Adrenal gland (tissue), 12 donors: ENCODE data around the gene PRSS22. TPM values are rescaled to one million over a fixed set of nuclear protein-coding genes. Genes with fewer than 3 reads are reported as not detected.

ENCODE experiments used
- DNase-seq, 7 donors: peaks; one replicate each; pipeline ENCODE4 v3.0.0-alpha.2; 2019 to 2020
- H3K27ac ChIP-seq, 5 donors: fragments of 200-600 bp; sonication (generic) in 4 of 5; 1 replicate in 3 of 5; 2 replicates in 2 of 5; pipeline versions ENCODE4 v1.5.1 to v1.8.0; 2016 to 2020; ENCODE audit warnings: mild to moderate bottlenecking in 1 of 5
- H3K27me3 ChIP-seq: fragments of 200-600 bp; 2 replicates; pipeline ENCODE4 v1.8.0; 2021
- H3K36me3 ChIP-seq, 2 donors: fragments of 200-600 bp; replicated peaks in 1 of 2; 1 replicate in 1 of 2; 2 replicates in 1 of 2; pipeline versions ENCODE4 v1.5.1 to v1.8.0; 2018 to 2022
- H3K4me1 ChIP-seq, 2 donors: fragments of 200-600 bp; replicated peaks in 1 of 2; 1 replicate in 1 of 2; 2 replicates in 1 of 2; pipeline versions ENCODE4 v1.5.1 to v1.8.0; 2018 to 2021
- H3K4me3 ChIP-seq, 4 donors: fragments of 200-600 bp; sonication (generic) in 3 of 4; one replicate each; pipeline ENCODE4 v1.5.1; 2016 to 2018
- H3K9me3 ChIP-seq, 3 donors: fragments of 200-600 bp; sonication (generic) in 1 of 3; replicated peaks in 1 of 3; 1 replicate in 2 of 3; 2 replicates in 1 of 3; pipeline versions ENCODE4 v1.5.1 to v1.8.0; 2016 to 2021
- POLR2A ChIP-seq, 2 donors: fragments of 450-650 bp; IDR thresholded peaks; one replicate each; pipeline ENCODE4 v1.6.1; 2017; ENCODE audit warnings: antibody characterized with exemption in 2 of 2, mild to moderate bottlenecking in 2 of 2, moderate library complexity in 1 of 2
- WGBS, 4 donors: extraction: QIAGEN DNeasy Blood & Tissue Kit in 2 of 4; methylation state at CpG; one replicate each; pipeline versions ENCODE4 v1.1.5 to v1.1.7; 2013 to 2017; 5-methylcytosine and 5-hydroxymethylcytosine counted together
- intact Hi-C, 2 donors: fragments of 100-400 bp; cut with DNase I; formaldehyde crosslinking; loops; one replicate each; pipeline versions ENCODE4 v1.14.1 to v1.15.0; 2022 to 2023
- polyA plus RNA-seq, 3 donors: library from polyadenylated mRNA; stranded (reverse); fragments of 200-250 nt in 2 of 3; fragments of 350-450 nt in 1 of 3; fragmentation: Illumina TruSeq in 1 of 3; extraction: RNeasy Lipid Tissue Mini Kit (QIAGEN cat#74804) in 1 of 3; gene quantifications; one replicate each; pipeline ENCODE4 v1.2.3, GENCODE V29; 2013 to 2014
- total RNA-seq, 9 donors: library from RNA; depleted of rRNA in 4 of 9; stranded (reverse); fragments of >200 nt in 4 of 9; fragments of 120-200 nt in 1 of 9; fragmentation: NEBNext Ultra II Directional in 1 of 9; extraction: Animal tissue kit (Norgen Biotek cat#: 25700) in 1 of 9; gene quantifications; one replicate each; pipeline versions ENCODE4 v1.1.0 to v1.2.4, GENCODE V29; 2013 to 2023
- TF ChIP-seq, protein P1 (sequence below), 6 experiments: fragments of 450-650 bp in 4 of 6; fragments of 200-600 bp in 2 of 6; sonication (generic) in 1 of 6; IDR thresholded peaks; 1 replicate in 5 of 6; 2 replicates in 1 of 6; pipeline versions ENCODE4 v1.5.1 to v1.8.0; 2016 to 2021; ENCODE audit warnings: antibody characterized with exemption in 6 of 6, mild to moderate bottlenecking in 2 of 6, moderate library complexity in 1 of 6
- donor health status: healthy with polysubstance abuse.
- donor health status: Bipolar disorder and iron deficiency.
- donor health status: DM: yes; HTN: yes; CAD: no.
- donor health status: DM: no; HTN: no; CAD: no.
- donor health status: DM: no; HTN: no; CAD: no.
- donor health status: DM: yes; HTN: yes; CAD: no.

The PRSS22 gene
- total and polyA plus RNA-seq, 12 donors, result 0.07 to 0.41 (median 0.32) TPM; not detected in 9

DNA sequence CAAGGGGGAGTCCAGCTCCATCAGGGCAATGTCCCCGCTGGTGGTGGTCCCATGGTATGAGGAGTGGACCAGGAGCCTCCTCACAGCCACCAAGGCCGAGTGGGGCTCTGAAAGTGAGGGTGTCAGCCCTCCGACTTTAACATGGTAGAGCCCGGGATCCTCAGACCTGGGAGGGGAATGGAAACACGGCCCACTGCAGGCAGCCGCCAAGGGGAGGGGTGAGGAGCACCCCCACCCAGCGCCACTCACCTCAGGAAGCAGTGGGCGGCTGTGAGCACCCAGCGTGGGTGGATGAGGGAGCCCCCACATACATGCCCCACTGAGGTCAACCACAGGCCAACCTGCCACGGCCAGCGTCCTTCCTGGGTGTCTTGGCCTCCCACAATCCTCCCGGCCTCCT is 17.1 kb downstream of the PRSS22 start:
- Histone ChIP-seq H3K4me1 (peaks cover 0 to 6% of the 10 kb centered on the region in 2 donors), H3K27me3 (peaks cover 5% of the 10 kb centered on the region), H3K9me3 (no peaks in the 10 kb centered on the region), H3K27ac (no peak overlapping the region), H3K36me3 (no peaks in the 10 kb centered on the region), H3K4me3 (no peak overlapping the region)
- TF ChIP-seq, protein P1, sequence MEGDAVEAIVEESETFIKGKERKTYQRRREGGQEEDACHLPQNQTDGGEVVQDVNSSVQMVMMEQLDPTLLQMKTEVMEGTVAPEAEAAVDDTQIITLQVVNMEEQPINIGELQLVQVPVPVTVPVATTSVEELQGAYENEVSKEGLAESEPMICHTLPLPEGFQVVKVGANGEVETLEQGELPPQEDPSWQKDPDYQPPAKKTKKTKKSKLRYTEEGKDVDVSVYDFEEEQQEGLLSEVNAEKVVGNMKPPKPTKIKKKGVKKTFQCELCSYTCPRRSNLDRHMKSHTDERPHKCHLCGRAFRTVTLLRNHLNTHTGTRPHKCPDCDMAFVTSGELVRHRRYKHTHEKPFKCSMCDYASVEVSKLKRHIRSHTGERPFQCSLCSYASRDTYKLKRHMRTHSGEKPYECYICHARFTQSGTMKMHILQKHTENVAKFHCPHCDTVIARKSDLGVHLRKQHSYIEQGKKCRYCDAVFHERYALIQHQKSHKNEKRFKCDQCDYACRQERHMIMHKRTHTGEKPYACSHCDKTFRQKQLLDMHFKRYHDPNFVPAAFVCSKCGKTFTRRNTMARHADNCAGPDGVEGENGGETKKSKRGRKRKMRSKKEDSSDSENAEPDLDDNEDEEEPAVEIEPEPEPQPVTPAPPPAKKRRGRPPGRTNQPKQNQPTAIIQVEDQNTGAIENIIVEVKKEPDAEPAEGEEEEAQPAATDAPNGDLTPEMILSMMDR (IDR thresholded peaks at IDR 0.05), result no peak
- TF ChIP-seq POLR2A (IDR thresholded peaks at IDR 0.05), result no peak
- intact Hi-C loops, result no loop called here
- DNase-seq, result no peak
- WGBS, 4 donors, result 60 to 83% (median 79%) methylated on average over 6 to 12 of the region's 12 CpGs

DNA sequence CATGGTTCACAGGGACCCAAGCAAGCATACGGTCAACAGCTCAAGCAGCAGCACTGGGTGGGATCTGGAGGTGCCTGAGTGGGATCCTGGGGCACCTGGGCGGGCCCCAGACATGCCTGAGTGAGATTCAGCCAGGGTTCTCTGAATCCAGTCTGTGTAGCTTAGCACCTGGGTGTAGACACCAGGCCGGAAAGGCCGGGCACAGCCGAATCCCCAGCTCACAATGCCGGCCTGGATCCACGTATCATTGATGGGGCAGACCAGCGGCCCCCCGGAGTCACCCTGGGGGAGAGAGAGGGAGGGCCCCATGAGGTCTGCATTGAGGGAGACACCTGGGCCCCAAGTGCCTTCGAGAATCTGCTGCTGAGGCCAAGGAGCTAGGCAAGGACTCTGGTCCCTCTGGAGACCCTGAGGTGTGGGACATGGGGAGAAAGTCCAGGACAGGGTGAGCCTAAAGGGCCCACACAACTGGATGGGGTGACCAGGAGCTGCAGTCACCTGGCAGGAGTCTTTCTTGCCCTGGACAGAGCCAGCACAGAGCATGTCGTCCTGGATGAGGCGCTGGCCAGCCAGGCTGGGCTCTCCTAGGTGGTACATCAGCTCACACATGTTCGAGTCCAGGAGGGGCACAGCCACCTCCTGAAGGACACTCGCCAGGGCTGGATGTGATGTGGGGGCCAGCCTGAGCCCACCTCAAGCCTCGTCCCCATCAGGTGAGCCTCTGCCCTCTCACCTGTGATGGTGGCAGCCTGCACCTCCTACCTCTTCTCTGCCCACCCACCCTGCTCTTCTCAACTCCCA is 18.1 kb downstream of the PRSS22 start:
- Histone ChIP-seq H3K9me3 (no peaks in the 10 kb centered on the region), H3K27ac (no peak overlapping the region), H3K4me3 (no peak overlapping the region), H3K27me3 (peaks cover 5% of the 10 kb centered on the region), H3K4me1 (peaks cover 0 to 6% of the 10 kb centered on the region in 2 donors), H3K36me3 (no peaks in the 10 kb centered on the region)
- WGBS, 4 donors, result 61 to 87% (median 76%) methylated on average over 2 to 15 of the region's 15 CpGs
- intact Hi-C loops, result loop anchor here in 1 of 2 donors (2.0 to 5.0 kb wide), 2 partner anchors 29 to 87 kb away; no protein-coding TSS in a partner anchor
- TF ChIP-seq POLR2A (IDR thresholded peaks at IDR 0.05), result no peak
- TF ChIP-seq, protein P1 (IDR thresholded peaks at IDR 0.05), result no peak
- no peak for DNase-seq

DNA sequence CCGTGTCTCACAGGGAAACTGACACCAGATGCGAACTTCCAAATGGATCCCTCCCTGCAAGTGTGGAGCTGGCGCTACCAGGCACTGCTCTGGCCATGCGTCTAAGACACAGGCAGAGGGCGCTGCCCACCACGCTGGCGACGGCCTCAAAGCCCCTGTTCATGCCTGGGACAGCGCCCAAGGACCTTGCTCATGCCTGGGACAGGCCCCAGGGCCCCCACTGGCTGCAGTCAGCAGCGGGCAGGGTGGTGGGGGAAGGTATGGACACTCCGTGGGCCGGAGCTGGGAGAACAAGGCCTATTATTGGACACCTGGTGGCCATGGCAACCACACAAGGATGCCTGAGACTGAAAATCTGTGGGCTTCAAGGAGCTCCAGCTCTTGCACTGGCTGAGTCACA is 19.0 kb downstream of the PRSS22 start:
- H3K27me3 ChIP-seq, result peaks cover 5% of the 10 kb centered on the region
- no peaks in the 10 kb centered on the region for H3K9me3 ChIP-seq
- 2 to 4% methylated on average over 12 of the region's 12 CpGs; no CpG with 5 or more reads in 2 of the 4 donors for WGBS, 4 donors
- H3K4me3 ChIP-seq, result no peak overlapping the region
- intact Hi-C loops, result loop anchor here in 1 of 2 donors (2.0 to 5.0 kb wide), 2 partner anchors 30 to 88 kb away; no protein-coding TSS in a partner anchor
- no peak for TF ChIP-seq POLR2A (IDR thresholded peaks at IDR 0.05)
- TF ChIP-seq, protein P1 (IDR thresholded peaks at IDR 0.05), result peak; percentile 77 to 95 (median 90)
- no peak overlapping the region for H3K27ac ChIP-seq
- peak; percentile 74 to 90 (median 86) for DNase-seq
- peaks cover 0 to 6% of the 10 kb centered on the region in 2 donors for H3K4me1 ChIP-seq
- H3K36me3 ChIP-seq, result no peaks in the 10 kb centered on the region

DNA sequence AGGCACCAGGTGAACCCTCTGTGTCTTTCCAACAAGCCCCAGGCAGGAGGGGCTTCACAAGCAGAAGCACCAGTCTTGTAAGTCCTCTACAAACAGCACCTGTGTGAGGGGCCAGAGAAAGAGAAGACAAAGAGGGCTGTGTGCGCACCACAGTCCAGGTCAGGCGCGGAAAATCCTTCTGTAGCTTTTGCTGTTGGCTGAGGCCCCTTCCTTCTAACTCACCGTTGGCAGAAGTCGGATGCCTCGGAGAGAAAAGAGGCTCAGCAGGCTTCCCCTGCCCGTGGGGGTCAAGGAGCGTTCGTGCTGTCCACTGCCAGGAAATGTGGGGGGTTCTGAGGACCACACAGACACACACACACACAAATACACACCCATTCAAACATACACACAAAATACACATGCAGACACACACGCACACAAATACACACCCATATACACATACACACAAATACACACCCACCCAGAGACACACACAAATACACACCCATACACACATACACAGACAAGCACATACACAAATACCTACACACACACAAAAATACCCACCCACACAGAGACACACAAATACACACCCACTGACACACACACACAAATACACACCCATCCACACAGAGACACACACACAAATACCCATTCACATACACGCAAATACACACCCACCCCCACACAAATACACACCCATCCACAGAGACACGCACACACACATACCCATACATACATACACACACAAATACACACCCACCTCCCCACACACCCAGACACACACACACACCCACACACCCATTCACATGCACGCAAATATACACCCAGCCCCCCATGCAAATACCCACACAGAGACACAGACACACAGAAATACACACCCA is 21.1 kb downstream of the PRSS22 start:
- Histone ChIP-seq H3K36me3 (no peaks in the 10 kb centered on the region), H3K4me3 (no peak overlapping the region), H3K4me1 (no peaks in the 10 kb centered on the region), H3K9me3 (no peaks in the 10 kb centered on the region), H3K27ac (no peak overlapping the region), H3K27me3 (peaks cover 7% of the 10 kb centered on the region)
- TF ChIP-seq, protein P1 (IDR thresholded peaks at IDR 0.05), result no peak
- no peak for TF ChIP-seq POLR2A (IDR thresholded peaks at IDR 0.05)
- DNase-seq, result no peak
- 63 to 76% (median 71%) methylated on average over 13 of the region's 13 CpGs for WGBS, 4 donors
- intact Hi-C loops, result loop anchor here in 1 of 2 donors (5.0 kb wide), 1 partner anchor 90 kb away; no protein-coding TSS in a partner anchor
